HG02885 (cell line): ENCODE results near the gene CERS4.
"Not testable (repeated sequence)": the region's sequence is repeated elsewhere in the genome, so short reads cannot be mapped to it uniquely, and the experiment has no call there.

Source experiments
- ATAC-seq: cut with Tn5 transposase; IDR thresholded peaks from one replicate; pipeline ENCODE4 v1.9.1; 2021; ENCODE audit warnings: mild to moderate bottlenecking; ENCODE audit not compliant: unreplicated experiment, poor library complexity

CERS4 gene

GRCh38 chr19:8209462-8210378 is 550 bp downstream of the CERS4 start:
- ATAC-seq: peak; percentile 76

- ATAC-seq: no peak
Observed at GRCh38 chr19:8210421-8211101, 1.4 kb downstream of the CERS4 start.

GRCh38 chr19:8212212-8212611 is 3.0 kb downstream of the CERS4 start:
- no peak for ATAC-seq

GRCh38 chr19:8212916-8213315 is 3.7 kb downstream of the CERS4 start:
- ATAC-seq: no peak

GRCh38 chr19:8213827-8214672 is 4.9 kb downstream of the CERS4 start:
- no peak for ATAC-seq

GRCh38 chr19:8214802-8215201 is 5.6 kb downstream of the CERS4 start:
- ATAC-seq: no peak

GRCh38 chr19:8215783-8216182 is 6.6 kb downstream of the CERS4 start:
- ATAC-seq: no peak

- ATAC-seq: no peak
Observed at GRCh38 chr19:8216357-8216756, 7.2 kb downstream of the CERS4 start.

GRCh38 chr19:8218127-8218526 is 9.0 kb downstream of the CERS4 start:
- ATAC-seq: not testable (repeated sequence)

GRCh38 chr19:8220481-8220880 is 11.3 kb downstream of the CERS4 start:
- ATAC-seq: no peak

GRCh38 chr19:8221161-8221560 is 12.0 kb downstream of the CERS4 start:
- no peak for ATAC-seq

GRCh38 chr19:8223442-8223841 is 14.3 kb downstream of the CERS4 start:
- not testable (repeated sequence) for ATAC-seq

- ATAC-seq: no peak
Observed at GRCh38 chr19:8224394-8225145, 15.4 kb downstream of the CERS4 start.

- no peak for ATAC-seq
Observed at GRCh38 chr19:8231073-8231604, 22.0 kb downstream of the CERS4 start.

GRCh38 chr19:8233370-8233769 is 24.2 kb downstream of the CERS4 start:
- ATAC-seq: no peak

- no peak for ATAC-seq
Observed at GRCh38 chr19:8237026-8237425, 27.9 kb downstream of the CERS4 start.

GRCh38 chr19:8238251-8238650 is 29.1 kb downstream of the CERS4 start:
- no peak for ATAC-seq

- no peak for ATAC-seq
Observed at GRCh38 chr19:8239528-8240273, 30.5 kb downstream of the CERS4 start.
